Thyroid gland (tissue), 4 donors: ENCODE measurements around the gene ANTXR1. TPM values are rescaled to one million over a fixed set of nuclear protein-coding genes. Genes with fewer than 3 reads are reported as not detected.

Source experiments
- DNase-seq, 2 donors: peaks; one replicate each; pipeline ENCODE4 v3.0.0-alpha.2; 2019
- H3K27ac ChIP-seq, 3 donors: fragments of 200-600 bp; sonication (generic); 1 replicate in 2 of 3; 2 replicates in 1 of 3; pipeline ENCODE4 v1.5.1; 2016 to 2019; ENCODE audit warnings: mild to moderate bottlenecking in 1 of 3, moderate library complexity in 1 of 3
- H3K27me3 ChIP-seq: fragments of 200-600 bp; sonication (generic); one replicate; pipeline ENCODE4 v1.5.1; 2019
- H3K36me3 ChIP-seq, 2 donors: fragments of 200-600 bp; sonication (generic); one replicate each; pipeline ENCODE4 v1.5.1; 2016 to 2019
- H3K4me1 ChIP-seq, 2 donors: fragments of 200-600 bp; sonication (generic); one replicate each; pipeline ENCODE4 v1.5.1; 2017 to 2019
- H3K4me3 ChIP-seq, 3 donors: fragments of 200-600 bp; sonication (generic); replicated peaks in 1 of 3; 1 replicate in 2 of 3; 2 replicates in 1 of 3; pipeline ENCODE4 v1.5.1; 2016; ENCODE audit warnings: mild to moderate bottlenecking in 1 of 3
- H3K9me3 ChIP-seq: fragments of 200-600 bp; sonication (generic); one replicate; pipeline ENCODE4 v1.5.1; 2017
- CTCF ChIP-seq, 6 experiments: fragments of 200-600 bp in 3 of 6; fragments of 450-650 bp in 3 of 6; sonication (generic) in 3 of 6; IDR thresholded peaks; one replicate each; pipeline ENCODE4 v1.5.1; 2016 to 2019; ENCODE audit warnings: antibody characterized with exemption in 6 of 6, mild to moderate bottlenecking in 2 of 6, inconsistent platforms in 1 of 6, moderate library complexity in 1 of 6
- POLR2A ChIP-seq, 2 donors: fragments of 450-650 bp; IDR thresholded peaks; one replicate each; pipeline ENCODE4 v1.6.1; 2017; ENCODE audit warnings: antibody characterized with exemption in 2 of 2, mild to moderate bottlenecking in 2 of 2, moderate library complexity in 1 of 2
- WGBS, 2 donors: methylation state at CpG; one replicate each; pipeline ENCODE4 v1.1.5; 2017; 5-methylcytosine and 5-hydroxymethylcytosine counted together
- intact Hi-C: fragments of 100-400 bp; cut with DNase I; formaldehyde crosslinking; loops from one replicate; pipeline ENCODE4 v1.15.1; 2023
- total RNA-seq, 4 donors: library from RNA; depleted of rRNA; stranded (reverse); fragments of >200 nt; gene quantifications; one replicate each; pipeline ENCODE4 v1.2.3, GENCODE V29; 2016

Gene ANTXR1
- total RNA-seq, 4 donors from 2014 or later, result 56.4 to 103 (median 79.3) TPM

DNA sequence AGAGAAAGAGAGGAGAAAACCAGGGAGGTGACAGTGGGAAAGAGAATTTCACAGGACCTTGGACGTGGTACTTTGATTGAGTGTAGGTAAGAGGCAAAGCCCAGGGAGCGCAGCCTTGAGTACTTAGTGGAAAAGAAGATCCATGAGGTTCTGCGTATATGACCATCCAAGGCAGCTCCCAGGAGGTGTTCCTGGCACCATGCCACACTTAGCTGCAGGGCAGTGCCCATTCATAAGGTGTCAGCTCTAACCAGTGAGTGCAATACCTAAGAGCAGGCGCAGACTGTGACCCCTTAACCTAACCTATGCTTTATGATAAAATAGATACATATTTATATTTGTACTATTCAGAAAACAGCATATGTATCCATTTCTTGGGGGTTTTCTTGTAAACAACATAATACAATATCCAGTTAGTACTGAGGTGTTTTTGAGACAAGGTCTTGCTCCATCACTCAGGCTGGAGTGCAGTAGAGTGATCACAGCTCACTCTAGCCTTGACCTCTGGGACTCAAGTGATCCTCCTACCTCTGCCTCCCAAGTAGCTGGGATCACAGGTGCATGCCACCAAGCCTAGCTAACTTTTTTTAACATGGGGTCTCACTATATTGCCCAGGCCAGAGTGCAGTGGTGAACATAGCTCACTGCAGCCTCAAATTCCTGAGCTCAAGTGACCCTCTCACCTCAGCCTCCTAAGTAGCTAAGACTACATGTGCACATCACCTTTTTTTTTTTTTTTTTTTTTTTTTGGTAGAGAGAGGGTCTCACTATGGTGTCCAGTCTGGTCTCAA lies 199.5 kb downstream of the ANTXR1 start:
- peaks cover 2 to 18% of the 10 kb centered on the region in 2 donors for H3K4me1 ChIP-seq
- WGBS, 2 donors, result 93 to 98% methylated on average over 4 of the region's 4 CpGs
- intact Hi-C loops, result no loop called here
- H3K27ac ChIP-seq, result no peak overlapping the region
- DNase-seq, result peak in 1 of 2 donors; percentile 10
- no peak for TF ChIP-seq POLR2A (IDR thresholded peaks at IDR 0.05)
- no peak for TF ChIP-seq CTCF (IDR thresholded peaks at IDR 0.05)
- H3K9me3 ChIP-seq, result no peaks in the 10 kb centered on the region
- H3K27me3 ChIP-seq, result no peaks in the 10 kb centered on the region
- H3K4me3 ChIP-seq, result no peak overlapping the region
- no peaks in the 10 kb centered on the region for H3K36me3 ChIP-seq

DNA sequence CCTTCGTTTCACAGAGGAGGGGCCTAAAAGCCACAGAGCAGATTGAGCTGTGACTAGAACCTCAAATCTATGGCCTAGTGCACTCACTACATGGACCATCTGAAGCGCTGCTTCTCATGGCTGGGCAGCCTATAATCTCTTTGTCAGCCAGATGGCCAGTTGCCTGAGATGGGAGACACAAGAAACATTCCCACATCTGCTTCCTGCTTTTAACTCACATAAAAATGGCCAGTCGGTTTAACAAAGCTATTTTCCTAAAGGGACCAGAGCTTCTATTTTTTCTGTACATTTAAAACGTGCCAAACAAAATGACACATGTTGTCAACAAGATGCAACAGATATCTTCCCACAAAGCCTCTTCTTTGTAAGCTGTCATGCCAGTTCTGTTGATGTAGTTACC lies 200.2 kb downstream of the ANTXR1 start:
- no peaks in the 10 kb centered on the region for H3K36me3 ChIP-seq
- peaks cover 2 to 25% of the 10 kb centered on the region in 2 donors for H3K4me1 ChIP-seq
- WGBS, 2 donors, result 72 to 83% methylated on average over 4 of the region's 4 CpGs
- DNase-seq, result no peak
- H3K4me3 ChIP-seq, result no peak overlapping the region
- H3K27me3 ChIP-seq, result no peaks in the 10 kb centered on the region
- no peaks in the 10 kb centered on the region for H3K9me3 ChIP-seq
- no peak for TF ChIP-seq CTCF (IDR thresholded peaks at IDR 0.05)
- no peak for TF ChIP-seq POLR2A (IDR thresholded peaks at IDR 0.05)
- intact Hi-C loops, result no loop called here
- no peak overlapping the region for H3K27ac ChIP-seq

GRCh38 chr2:69213782-69214181 lies 200.8 kb downstream of the ANTXR1 start:
- TF ChIP-seq POLR2A (IDR thresholded peaks at IDR 0.05), result no peak
- TF ChIP-seq CTCF (IDR thresholded peaks at IDR 0.05), result no peak
- DNase-seq, result no peak
- H3K27me3 ChIP-seq, result no peaks in the 10 kb centered on the region
- H3K4me1 ChIP-seq, result peaks cover 2 to 31% of the 10 kb centered on the region in 2 donors
- no peaks in the 10 kb centered on the region for H3K36me3 ChIP-seq
- no peak overlapping the region for H3K4me3 ChIP-seq
- no peaks in the 10 kb centered on the region for H3K9me3 ChIP-seq
- WGBS, 2 donors, result 97 to 100% methylated on average over 3 to 4 of the region's 4 CpGs
- no peak overlapping the region for H3K27ac ChIP-seq
- intact Hi-C loops, result no loop called here

DNA sequence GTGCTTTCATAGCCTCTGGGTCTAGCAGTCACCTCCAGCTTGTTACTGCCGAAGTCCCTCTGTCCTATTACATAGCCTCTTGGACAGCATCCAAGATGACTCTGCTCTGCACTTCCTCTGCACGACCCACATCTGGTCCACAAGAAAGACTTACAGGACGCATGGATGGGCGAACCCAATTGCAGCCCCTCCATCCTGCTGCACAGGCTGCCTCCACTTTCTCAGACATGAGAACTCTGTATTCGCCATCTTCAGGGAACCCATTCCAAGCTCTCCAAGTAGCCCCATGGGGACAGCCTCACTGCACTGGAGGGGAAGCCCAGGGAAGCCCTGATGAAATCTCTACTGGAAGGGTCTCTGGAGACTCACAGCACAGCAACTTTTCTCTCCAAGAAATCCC lies 201.9 kb downstream of the ANTXR1 start:
- Histone ChIP-seq H3K4me1 (peaks cover 2 to 31% of the 10 kb centered on the region in 2 donors), H3K27ac (no peak overlapping the region), H3K4me3 (no peak overlapping the region), H3K9me3 (no peaks in the 10 kb centered on the region), H3K36me3 (no peaks in the 10 kb centered on the region), H3K27me3 (no peaks in the 10 kb centered on the region)
- intact Hi-C loops, result no loop called here
- 67 to 70% methylated on average over 5 of the region's 5 CpGs for WGBS, 2 donors
- no peak for DNase-seq
- TF ChIP-seq CTCF (IDR thresholded peaks at IDR 0.05) (no peak), POLR2A (IDR thresholded peaks at IDR 0.05) (no peak)

DNA sequence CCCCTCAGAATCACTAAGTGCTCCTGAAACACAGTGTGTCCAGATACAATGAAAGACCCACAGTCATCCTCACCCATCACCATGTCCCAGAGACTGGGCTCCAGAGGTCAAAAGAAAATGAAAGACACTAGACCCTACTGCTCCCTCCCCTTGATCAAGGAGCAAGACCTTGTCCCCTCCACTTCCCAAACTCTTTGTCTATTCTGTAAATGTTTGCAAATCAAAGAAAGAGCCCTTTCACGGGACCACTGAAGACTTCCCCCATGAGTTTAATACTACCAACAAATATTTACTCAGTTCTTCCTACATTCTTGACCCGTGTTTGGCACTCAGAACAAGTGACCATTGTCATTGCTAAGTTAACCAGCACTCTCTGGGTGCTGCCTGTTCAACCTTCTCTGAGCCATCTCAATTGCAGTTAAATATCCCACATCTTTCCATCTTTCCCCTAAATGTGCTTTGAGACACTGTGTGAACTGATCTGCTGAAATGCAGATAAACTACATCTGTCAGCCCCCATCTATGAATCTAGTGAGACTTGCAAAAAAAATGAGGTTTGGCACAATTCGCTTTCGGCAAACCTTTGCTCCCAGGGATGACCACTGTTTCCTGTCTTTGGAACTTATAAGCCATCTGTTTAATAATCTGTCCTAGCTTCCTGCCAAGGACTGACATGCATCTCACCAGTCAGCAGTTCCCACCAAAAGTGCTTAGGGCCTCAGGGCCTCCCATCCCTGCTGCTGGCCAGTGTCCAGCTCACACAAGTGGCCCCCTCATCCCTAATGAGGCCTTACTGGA lies 203.8 kb downstream of the ANTXR1 start:
- TF ChIP-seq CTCF (IDR thresholded peaks at IDR 0.05) (no peak), POLR2A (IDR thresholded peaks at IDR 0.05) (no peak)
- 63 to 70% methylated on average over 4 of the region's 4 CpGs for WGBS, 2 donors
- no peak overlapping the region for H3K27ac ChIP-seq
- H3K4me1 ChIP-seq, result peaks cover 2 to 37% of the 10 kb centered on the region in 2 donors
- intact Hi-C loops, result no loop called here
- H3K36me3 ChIP-seq, result no peaks in the 10 kb centered on the region
- H3K9me3 ChIP-seq, result no peaks in the 10 kb centered on the region
- DNase-seq, result no peak
- no peak overlapping the region for H3K4me3 ChIP-seq
- no peaks in the 10 kb centered on the region for H3K27me3 ChIP-seq
